NCI-H2227 (cell line): Measurements from ENCODE around the gene ZKSCAN1.
A peak's percentile ranks its signal among the peaks of the same experiment; 100 is the strongest.

Experiments used
- DNase-seq: peaks from one replicate; lab custom pipeline; 2025; ENCODE audit not compliant: unreplicated experiment; lab: John Stamatoyannopoulos, UW

Gene ZKSCAN1

DNA sequence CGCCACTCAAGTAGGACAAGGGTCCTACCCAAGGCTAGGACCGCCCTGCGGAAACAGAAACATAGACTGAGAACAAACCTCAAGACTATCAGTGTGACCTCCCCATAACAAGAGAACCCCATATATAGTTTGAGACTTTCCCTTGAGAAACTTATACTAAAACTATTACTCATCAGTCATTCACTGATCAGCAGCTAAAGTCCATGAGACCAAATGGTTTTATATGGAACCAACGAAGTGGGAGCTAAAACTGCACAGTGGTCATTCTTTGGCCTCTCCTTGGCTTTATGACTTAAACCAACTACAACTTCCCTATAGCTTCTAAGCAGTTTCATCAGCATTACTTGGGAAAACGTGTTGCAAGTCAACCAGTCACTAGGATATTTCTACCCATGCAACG is 20.5 kb downstream of the ZKSCAN1 start:
- no peak for DNase-seq

GRCh38 chr7:100038326-100038725 is 22.9 kb downstream of the ZKSCAN1 start:
- DNase-seq, result no peak

GRCh38 chr7:100040575-100040974 is 25.2 kb downstream of the ZKSCAN1 start:
- no peak for DNase-seq

DNA sequence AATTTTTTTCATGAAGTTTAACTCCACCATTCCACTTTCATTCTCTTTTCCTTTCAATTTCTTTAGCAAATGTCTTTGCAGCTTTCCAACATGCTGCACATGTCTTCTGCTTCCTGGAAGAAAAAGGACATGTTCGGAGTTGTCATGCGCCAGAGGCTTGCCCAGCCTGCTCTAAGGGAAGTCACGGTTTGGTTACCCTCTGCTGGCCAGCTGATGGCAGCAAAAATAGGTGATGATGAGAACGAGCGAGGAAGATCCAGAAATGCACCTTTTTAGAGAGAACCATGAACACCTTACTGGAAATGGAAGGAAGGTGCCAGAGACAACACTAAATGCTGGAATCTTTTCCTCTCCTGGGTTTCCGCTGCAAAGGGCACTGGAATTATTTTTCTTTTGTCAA is 29.3 kb downstream of the ZKSCAN1 start:
- DNase-seq, result no peak

DNA sequence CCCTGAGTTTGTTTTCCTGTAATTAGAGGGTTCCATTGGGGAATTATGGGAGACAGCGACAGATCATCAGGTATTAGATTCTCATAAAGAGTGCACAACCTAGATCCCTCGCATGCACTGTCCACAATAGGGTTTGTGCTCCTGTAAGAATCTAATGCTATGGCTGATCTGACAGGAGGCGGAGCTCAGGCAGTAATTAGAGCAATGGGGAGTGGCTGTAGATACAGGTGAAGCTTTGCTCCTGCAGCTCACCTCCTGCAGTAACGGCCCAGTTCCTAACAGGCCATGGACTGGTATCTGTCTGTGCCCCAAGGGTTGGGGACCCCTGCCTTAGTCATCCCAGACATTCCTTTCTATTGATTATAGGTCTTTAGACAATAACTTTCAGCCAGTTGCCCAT is 33.3 kb downstream of the ZKSCAN1 start:
- no peak for DNase-seq

DNA sequence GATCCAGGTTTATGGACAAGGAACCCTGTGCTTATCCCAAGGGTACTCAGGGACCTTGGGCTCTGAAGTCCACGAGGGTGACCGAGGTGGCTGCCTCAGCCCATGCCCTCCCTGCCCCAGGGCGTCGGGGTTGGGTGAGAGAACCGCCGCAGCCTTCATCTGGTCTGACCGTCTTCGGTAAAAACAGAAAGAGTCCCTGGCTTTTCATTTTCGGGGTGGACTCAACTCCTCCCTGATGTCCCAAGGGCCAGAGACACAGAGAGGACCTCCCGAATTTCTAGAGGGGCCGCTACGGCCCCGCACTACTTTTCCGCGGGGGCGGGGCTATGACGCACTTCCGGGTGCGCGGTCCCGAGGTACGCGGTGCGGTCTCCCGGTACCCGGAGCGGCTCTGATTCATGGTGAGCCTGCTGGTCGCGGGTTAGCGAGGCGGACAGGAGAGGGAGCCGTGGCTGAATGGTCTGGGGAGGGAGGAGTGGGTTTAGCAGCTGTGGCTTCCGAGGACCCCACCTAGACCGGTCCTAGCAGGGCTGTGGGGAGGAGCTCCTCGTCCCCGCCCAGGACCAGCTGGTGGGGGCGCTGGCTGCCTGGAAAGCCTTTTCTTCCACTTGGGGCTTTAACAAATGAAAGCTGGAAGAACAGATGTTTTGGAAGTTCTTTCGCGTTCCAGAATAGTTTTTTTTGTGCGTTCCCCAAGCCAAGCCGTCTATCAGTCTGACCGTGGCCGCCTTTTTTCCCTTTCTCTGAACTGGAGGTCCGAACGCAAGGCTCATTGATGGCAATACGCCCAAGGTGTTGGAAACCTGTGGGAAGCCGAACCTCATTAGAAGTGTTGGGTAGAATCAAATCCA is 34.3 kb downstream of the ZKSCAN1 start, which contains the start of gene ZSCAN21:
TSS of gene ZSCAN21 (plus strand) at position 334 of the 851 bp plus-strand sequence. CDS start 7,233 bp downstream, outside the sequence.
- DNase-seq, result peak; percentile 95

- DNase-seq, result no peak
These were observed 36.2 kb downstream of the ZKSCAN1 start for GRCh38 chr7:100051611-100052010.

DNA sequence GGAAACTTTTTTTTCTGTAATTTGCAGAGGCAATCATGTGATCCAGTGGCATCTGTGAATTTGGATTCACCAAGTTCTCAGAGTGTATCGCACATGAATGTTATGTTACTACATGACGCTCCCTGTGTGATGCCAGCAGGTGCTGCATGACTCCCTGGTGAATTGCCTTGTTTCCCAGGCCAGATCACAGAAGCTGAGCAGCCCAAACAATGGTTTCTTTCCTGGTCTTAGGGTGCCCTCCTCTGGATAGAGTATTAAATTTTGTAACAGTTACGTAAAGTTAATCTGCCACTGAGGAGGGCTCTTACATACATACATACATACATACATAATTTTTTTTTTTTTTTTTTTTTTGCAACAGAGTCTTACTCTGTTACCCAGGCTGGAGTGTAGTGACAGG is 37.8 kb downstream of the ZKSCAN1 start:
- DNase-seq, result peak; percentile 81

DNA sequence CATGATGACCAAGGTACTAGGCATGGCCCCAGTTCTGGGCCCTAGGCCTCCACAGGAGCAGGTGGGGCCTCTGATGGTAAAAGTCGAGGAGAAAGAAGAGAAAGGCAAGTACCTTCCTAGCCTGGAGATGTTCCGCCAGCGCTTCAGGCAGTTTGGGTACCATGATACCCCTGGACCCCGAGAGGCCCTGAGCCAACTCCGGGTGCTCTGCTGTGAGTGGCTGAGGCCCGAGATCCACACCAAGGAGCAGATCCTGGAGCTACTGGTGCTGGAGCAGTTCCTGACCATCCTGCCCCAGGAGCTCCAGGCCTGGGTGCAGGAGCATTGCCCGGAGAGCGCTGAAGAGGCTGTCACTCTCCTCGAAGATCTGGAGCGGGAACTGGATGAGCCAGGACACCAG is 41.6 kb downstream of the ZKSCAN1 start:
- DNase-seq, result no peak

DNA sequence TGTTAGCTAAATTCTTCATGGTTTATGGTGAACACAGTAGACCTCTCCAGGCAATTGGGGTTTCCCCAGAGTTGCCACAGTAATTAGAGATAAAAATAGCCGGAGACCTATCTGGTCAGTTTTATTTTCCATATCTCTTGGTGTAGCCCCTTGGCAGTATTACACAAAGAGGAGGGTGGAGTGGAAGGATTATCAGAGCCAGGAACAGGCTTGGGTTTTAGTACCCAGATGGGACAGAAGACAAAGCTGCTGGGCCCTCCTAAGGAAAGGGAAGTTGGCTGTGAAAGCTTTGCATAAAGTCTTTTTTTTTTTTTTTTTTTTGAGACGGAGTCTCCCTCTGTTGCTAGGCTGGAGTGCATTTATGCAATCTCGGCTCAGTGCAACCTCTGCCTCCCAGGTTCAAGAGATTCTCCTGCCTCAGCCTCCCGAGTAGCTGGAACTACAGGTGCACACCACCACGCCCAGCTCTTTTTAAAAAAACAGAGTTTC is 43.9 kb downstream of the ZKSCAN1 start:
- DNase-seq, result no peak

- DNase-seq, result no peak
These were observed 46.3 kb downstream of the ZKSCAN1 start for GRCh38 chr7:100061518-100062193.

GRCh38 chr7:100063376-100063775 is 48.0 kb downstream of the ZKSCAN1 start:
- DNase-seq, result no peak

DNA sequence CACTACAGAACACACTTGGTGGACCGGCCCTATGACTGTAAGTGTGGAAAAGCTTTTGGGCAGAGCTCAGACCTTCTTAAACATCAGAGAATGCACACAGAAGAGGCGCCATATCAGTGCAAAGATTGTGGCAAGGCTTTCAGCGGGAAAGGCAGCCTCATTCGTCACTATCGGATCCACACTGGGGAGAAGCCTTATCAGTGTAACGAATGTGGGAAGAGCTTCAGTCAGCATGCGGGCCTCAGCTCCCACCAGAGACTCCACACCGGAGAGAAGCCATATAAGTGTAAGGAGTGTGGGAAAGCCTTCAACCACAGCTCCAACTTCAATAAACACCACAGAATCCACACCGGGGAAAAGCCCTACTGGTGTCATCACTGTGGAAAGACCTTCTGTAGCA is 48.8 kb downstream of the ZKSCAN1 start:
- DNase-seq, result no peak

GRCh38 chr7:100065452-100066186 is 50.2 kb downstream of the ZKSCAN1 start:
- DNase-seq, result no peak

DNA sequence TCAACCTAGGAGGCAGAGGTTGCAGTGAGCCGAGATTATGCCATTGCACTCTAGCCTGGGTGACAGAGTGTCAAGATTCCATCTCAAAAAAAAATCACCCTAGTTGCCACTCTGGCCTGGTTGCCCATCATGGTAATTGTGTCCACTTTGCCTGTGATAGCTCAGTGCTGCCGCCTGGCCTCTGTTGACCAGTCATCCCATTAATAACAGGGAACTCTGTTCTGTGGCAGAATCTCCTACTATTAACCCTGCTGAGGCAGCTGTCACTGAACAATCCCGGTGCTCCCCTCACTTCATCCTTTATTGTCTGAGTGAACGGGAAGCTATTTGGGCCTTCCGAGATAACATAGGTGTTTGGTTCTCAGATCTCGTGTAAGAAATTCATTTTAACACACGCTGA is 51.6 kb downstream of the ZKSCAN1 start:
- peak; percentile 35 for DNase-seq

GRCh38 chr7:100069991-100070390 is 54.6 kb downstream of the ZKSCAN1 start:
- no peak for DNase-seq

DNA sequence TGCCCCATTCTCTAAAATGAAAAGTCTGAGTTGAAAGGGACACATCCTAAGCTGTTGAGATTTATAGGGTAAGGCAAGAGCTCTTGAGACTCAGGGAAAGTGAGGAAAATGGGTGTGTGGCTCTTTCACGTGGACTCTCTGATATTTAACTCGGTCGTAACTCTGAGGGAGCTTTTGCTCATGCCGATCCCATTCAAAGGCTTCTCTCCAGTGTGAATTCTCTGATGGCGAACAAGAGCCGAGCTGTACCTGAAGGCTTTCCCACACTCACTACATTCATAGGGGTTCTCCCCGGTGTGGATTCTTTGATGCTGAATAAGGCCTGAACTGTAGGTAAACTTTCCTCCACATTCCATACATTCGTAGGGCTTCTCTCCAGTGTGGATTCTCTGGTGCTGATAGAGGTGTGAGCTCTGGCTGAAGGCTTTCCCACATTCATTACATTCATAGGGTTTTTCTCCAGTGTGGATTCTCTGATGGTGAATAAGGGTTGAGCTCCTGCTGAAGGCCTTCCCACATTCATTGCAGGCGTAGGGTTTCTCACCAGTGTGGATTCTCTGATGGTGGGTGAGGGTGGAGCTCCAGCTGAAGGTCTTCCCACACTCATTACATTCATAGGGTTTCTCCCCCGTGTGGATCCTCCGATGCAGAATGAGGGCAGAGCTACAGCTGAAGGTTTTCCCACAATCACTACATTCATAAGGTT is 55.8 kb downstream of the ZKSCAN1 start:
- DNase-seq, result no peak

- DNase-seq, result no peak
These were observed 57.1 kb downstream of the ZKSCAN1 start for GRCh38 chr7:100072462-100072861.

DNA sequence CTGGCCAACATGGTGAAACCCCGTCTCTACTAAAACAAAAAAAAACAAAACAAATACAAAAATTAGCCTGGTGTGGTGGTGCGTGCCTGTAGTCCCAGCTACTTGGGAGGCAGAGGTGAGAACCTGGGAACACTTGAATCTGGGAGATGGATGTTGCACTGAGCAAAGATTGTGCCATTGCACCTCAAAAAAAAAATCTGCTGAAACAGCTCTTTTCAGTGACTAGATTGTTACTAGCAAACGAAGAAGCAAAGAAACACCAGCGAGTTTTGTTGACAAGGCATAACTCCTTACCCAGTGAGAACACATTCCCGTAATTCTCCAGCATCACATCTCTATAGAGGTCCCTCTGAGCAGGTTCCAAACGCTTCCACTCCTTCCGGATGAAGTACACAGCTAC is 59.4 kb downstream of the ZKSCAN1 start:
- DNase-seq, result no peak

GRCh38 chr7:100075418-100075817 is 60.0 kb downstream of the ZKSCAN1 start:
- DNase-seq, result no peak

DNA sequence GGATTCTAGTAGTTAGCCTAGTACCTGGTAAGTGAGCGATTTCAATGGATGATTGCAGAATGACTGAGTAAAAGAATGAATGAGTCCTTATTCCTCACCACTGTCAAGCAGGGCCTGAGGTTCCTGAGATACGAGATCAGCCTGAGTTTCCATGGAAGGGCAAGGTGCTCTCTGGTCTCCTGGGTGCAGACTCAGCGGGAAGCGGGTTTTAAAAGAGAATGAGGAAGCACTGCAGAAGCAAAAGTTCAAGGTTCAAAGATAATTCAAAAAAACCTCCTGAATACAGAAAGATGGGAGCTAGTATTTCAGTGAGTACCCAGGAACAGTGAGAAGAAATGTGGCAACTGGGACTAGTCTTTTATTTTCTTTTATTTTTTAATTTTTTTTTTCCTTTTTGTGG is 61.8 kb downstream of the ZKSCAN1 start:
- DNase-seq, result no peak
